Measurements from ENCODE around the gene SLCO2A1. TPM values are rescaled to one million over a fixed set of nuclear protein-coding genes. Genes with fewer than 3 reads are reported as not detected.
A peak's percentile ranks its signal among the peaks of the same experiment; 100 is the strongest.

Gene SLCO2A1
- total RNA-seq, 1 donor from 2014 or later = 18.0 TPM

- Histone ChIP-seq H3K36me3 (no peaks in the 10 kb centered on the region), H3K4me1 (peaks cover 46% of the 10 kb centered on the region), H3K27ac (replicated peaks) (no peak overlapping the region), H3K4me3 (no peak overlapping the region), H3K27me3 (ENCODE audit: low read depth) (peaks cover 9% of the 10 kb centered on the region), H3K9me3 (replicated peaks) (no peaks in the 10 kb centered on the region)
- no peak for DNase-seq
- intact Hi-C loops (cut with micrococcal nuclease) = loop anchor here (5.0 kb wide), 1 partner anchor 43 kb away; no protein-coding TSS in a partner anchor
- TF ChIP-seq CTCF (IDR thresholded peaks at IDR 0.05; ENCODE audit: borderline replicate concordance) = no peak
Measured at GRCh38 chr3:133989936-133990702, 39.6 kb downstream of the SLCO2A1 start.

GRCh38 chr3:133988631-133989161 is 41.0 kb downstream of the SLCO2A1 start:
- Histone ChIP-seq H3K9me3 (replicated peaks) (no peaks in the 10 kb centered on the region), H3K27ac (replicated peaks) (peak overlapping the region; percentile 36), H3K36me3 (no peaks in the 10 kb centered on the region), H3K4me1 (peaks cover 46% of the 10 kb centered on the region), H3K4me3 (no peak overlapping the region), H3K27me3 (ENCODE audit: low read depth) (no peaks in the 10 kb centered on the region)
- TF ChIP-seq CTCF (IDR thresholded peaks at IDR 0.05; ENCODE audit: borderline replicate concordance) = no peak
- DNase-seq = no peak
- intact Hi-C loops (cut with micrococcal nuclease) = no loop called here

GRCh38 chr3:133987948-133988484 is 41.7 kb downstream of the SLCO2A1 start:
- no peaks in the 10 kb centered on the region for H3K36me3 ChIP-seq
- TF ChIP-seq CTCF (IDR thresholded peaks at IDR 0.05; ENCODE audit: borderline replicate concordance) = no peak
- peaks cover 44% of the 10 kb centered on the region for H3K4me1 ChIP-seq
- no peak for DNase-seq
- intact Hi-C loops (cut with micrococcal nuclease) = no loop called here
- H3K9me3 ChIP-seq (replicated peaks) = no peaks in the 10 kb centered on the region
- H3K27me3 ChIP-seq (ENCODE audit: low read depth) = no peaks in the 10 kb centered on the region
- H3K27ac ChIP-seq (replicated peaks) = peak overlapping the region; percentile 41
- no peak overlapping the region for H3K4me3 ChIP-seq

GRCh38 chr3:133987136-133987535 is 42.6 kb downstream of the SLCO2A1 start:
- no peak for TF ChIP-seq CTCF (IDR thresholded peaks at IDR 0.05; ENCODE audit: borderline replicate concordance)
- Histone ChIP-seq H3K4me3 (no peak overlapping the region), H3K27me3 (ENCODE audit: low read depth) (no peaks in the 10 kb centered on the region), H3K4me1 (peaks cover 35% of the 10 kb centered on the region), H3K9me3 (replicated peaks) (no peaks in the 10 kb centered on the region), H3K36me3 (no peaks in the 10 kb centered on the region), H3K27ac (replicated peaks) (peak overlapping the region; percentile 41)
- intact Hi-C loops (cut with micrococcal nuclease) = no loop called here
- DNase-seq = no peak

- TF ChIP-seq CTCF (IDR thresholded peaks at IDR 0.05; ENCODE audit: borderline replicate concordance) = no peak
- H3K27me3 ChIP-seq (ENCODE audit: low read depth) = no peaks in the 10 kb centered on the region
- H3K4me3 ChIP-seq = no peak overlapping the region
- no peak for DNase-seq
- no peaks in the 10 kb centered on the region for H3K36me3 ChIP-seq
- peaks cover 27% of the 10 kb centered on the region for H3K4me1 ChIP-seq
- peak overlapping the region; percentile 24 for H3K27ac ChIP-seq (replicated peaks)
- intact Hi-C loops (cut with micrococcal nuclease) = no loop called here
- no peaks in the 10 kb centered on the region for H3K9me3 ChIP-seq (replicated peaks)
Measured at GRCh38 chr3:133986311-133986710, 43.4 kb downstream of the SLCO2A1 start.

Data from left ventricle myocardium inferior (tissue), 1 donor.